AG09309 (cell line): ENCODE measurements around the gene SCRN3.
"Not testable (repeated sequence)": the region's sequence is repeated elsewhere in the genome, so short reads cannot be mapped to it uniquely, and the experiment has no call there.

Experiments
- DNase-seq: peaks from one replicate; pipeline ENCODE4 v3.0.0-alpha.2; 2010; ENCODE audit warnings: low read depth
- H3K4me3 ChIP-seq: 2 replicates; pipeline ENCODE4 v1.5.1; 2011; ENCODE audit warnings: mild to moderate bottlenecking, low read depth, low read length, moderate library complexity; ENCODE audit not compliant: control insufficient read depth
- TF ChIP-seq, protein P1 (sequence below): IDR thresholded peaks from 2 replicates; pipeline ENCODE4 v1.5.1; 2011; ENCODE audit warnings: mild to moderate bottlenecking, low read depth, low read length, inconsistent platforms; ENCODE audit not compliant: insufficient read depth, control insufficient read depth; ENCODE audit errors: missing control alignments

SCRN3 gene

DNA sequence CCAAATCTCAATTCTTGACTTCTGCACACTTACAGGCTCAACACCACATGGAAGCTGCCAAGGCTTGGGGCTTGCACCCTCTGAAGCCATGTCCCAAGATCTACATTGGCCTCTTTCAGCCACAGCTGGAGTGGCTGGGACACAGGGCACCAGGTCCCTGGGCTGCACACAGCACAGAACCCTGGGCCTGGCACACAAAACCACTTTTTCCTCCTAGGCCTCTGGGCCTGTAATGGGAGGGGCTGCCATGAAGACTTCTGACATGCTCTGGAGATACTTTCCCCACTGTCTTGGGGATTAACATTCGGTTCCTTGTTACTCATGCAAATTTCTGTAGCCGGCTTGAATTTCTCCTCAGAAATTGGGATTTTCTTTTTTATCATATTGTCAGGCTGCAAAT, 30.9 kb upstream of the SCRN3 start:
- TF ChIP-seq, protein P1, sequence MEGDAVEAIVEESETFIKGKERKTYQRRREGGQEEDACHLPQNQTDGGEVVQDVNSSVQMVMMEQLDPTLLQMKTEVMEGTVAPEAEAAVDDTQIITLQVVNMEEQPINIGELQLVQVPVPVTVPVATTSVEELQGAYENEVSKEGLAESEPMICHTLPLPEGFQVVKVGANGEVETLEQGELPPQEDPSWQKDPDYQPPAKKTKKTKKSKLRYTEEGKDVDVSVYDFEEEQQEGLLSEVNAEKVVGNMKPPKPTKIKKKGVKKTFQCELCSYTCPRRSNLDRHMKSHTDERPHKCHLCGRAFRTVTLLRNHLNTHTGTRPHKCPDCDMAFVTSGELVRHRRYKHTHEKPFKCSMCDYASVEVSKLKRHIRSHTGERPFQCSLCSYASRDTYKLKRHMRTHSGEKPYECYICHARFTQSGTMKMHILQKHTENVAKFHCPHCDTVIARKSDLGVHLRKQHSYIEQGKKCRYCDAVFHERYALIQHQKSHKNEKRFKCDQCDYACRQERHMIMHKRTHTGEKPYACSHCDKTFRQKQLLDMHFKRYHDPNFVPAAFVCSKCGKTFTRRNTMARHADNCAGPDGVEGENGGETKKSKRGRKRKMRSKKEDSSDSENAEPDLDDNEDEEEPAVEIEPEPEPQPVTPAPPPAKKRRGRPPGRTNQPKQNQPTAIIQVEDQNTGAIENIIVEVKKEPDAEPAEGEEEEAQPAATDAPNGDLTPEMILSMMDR: no peak
- DNase-seq: no peak
- H3K4me3 ChIP-seq: no peak overlapping the region

DNA sequence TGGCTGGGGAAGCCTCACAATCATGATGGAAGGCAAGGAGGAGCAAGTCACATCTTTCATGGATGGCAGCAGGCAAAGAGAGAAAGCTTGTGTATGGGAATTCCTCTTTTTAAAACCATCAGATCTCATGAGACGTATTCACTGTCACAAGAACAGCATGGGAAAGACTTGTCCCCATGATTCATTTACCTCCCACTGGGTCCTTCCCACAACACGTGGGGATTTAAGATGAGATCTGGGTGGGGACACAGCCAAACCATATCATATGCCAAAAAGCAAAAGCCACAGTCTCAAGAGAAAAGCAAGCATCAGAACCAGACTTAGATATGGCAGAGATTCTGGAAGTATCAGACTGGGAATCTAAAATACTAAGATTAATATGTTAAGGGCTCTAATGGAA, 30.0 kb upstream of the SCRN3 start:
- H3K4me3 ChIP-seq: no peak overlapping the region
- TF ChIP-seq, protein P1: no peak
- DNase-seq: no peak

DNA sequence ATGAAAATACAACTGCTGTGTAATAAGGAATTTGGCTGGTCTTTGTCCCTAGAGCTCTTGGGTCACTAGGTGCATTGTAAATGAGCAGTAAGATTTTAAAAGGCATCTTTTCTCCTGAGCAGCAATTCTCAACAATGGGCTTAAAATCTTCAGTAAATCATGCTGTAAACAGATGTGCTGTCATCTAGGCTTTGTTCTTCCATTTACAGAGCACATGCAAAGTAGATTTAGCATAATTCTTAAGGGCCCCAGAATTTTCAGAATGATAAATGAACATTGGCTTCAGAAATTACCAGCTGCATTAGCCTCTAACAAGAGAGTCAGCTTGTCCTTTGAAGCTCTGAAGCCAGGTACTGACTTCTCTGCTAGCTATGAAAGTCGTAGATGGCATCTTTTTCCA, 26.8 kb upstream of the SCRN3 start:
- DNase-seq: no peak
- TF ChIP-seq, protein P1: no peak

DNA sequence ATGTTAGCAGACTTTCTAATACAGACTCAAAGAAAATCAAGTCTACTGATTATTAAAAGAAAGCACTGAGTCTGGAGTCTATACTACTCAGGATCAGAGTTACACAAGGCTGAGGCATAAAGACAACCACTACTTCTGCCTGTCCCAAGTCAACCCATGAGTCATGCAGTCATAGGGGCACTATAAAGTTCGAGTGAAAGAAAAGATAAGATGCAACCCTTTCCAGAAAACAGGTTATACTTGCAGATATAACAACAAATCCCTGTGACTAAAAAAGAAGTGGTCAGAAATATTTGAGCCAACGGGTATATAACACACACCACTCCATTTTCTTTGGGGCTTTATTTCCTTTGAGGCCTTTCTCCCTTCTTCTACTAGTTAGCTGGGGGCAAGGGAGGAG, 18.6 kb upstream of the SCRN3 start:
- no peak for DNase-seq

More for the DNA sequence above, 26.8 kb upstream of the SCRN3 start:
- no peak overlapping the region for H3K4me3 ChIP-seq

GRCh38 chr2:174383796-174384195, 11.7 kb upstream of the SCRN3 start:
- TF ChIP-seq, protein P1: no peak
- no peak overlapping the region for H3K4me3 ChIP-seq
- no peak for DNase-seq

More for the DNA sequence above, 18.6 kb upstream of the SCRN3 start:
- TF ChIP-seq, protein P1: no peak
- H3K4me3 ChIP-seq: no peak overlapping the region

DNA sequence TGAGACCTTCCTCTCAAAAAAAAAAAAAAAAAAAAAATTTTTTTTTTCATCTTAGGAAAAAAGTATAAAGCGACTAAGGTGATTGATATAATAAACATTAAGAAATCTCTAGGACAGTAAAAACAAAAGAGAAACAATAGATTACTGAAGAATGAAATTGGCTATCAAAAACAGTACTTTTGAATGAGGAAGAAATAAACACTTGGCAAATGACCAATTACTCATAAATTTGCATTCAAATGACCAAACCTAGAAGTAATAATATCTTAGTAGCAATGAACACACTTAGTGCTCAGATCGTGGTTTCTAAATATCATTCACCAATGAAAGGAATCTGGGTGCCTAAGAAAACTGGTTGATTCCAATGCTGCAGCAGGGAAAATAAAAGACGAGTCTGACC, 10.3 kb upstream of the SCRN3 start:
- H3K4me3 ChIP-seq: no peak overlapping the region
- no peak for DNase-seq
- TF ChIP-seq, protein P1: no peak

DNA sequence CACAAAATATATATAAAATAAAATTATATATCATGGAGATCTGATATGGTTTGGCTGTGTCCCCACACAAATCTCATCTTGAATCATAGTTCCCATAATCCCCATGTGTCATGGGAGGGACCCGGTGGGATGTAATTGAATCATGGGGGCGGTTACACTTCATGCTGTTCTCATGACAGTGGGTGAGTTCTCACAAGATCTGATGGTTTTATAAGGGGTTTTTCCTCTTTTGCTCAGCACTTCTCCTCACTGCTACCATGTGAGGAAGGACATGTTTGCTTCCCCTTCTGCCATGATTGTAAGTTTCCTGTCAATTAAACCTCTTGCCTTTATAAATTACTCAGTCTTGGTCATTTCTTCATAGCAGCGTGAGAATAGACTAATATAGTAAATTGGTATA, 6.8 kb upstream of the SCRN3 start:
- H3K4me3 ChIP-seq, DNase-seq: not testable (repeated sequence)

DNA sequence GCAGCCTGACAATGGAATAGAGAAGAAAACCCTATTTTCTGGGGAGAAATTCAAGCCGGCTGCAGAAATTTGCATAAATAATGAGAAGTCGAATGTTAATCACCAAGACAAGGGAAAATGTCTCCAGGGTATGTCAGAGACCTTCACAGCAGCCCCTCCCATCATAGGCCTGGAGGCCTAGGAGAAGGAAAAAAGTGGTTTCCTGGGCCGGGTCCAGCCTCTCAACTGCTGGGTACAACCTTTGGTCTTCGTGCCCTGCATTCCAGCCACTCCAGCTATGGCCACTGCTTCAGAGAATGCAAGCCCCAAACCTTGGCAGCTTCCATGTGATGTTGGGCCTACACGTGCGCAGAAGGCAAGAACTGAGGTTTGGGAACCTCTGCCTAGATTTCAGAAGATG, 6.0 kb upstream of the SCRN3 start:
- TF ChIP-seq, protein P1: no peak
- H3K4me3 ChIP-seq: no peak overlapping the region
- no peak for DNase-seq

DNA sequence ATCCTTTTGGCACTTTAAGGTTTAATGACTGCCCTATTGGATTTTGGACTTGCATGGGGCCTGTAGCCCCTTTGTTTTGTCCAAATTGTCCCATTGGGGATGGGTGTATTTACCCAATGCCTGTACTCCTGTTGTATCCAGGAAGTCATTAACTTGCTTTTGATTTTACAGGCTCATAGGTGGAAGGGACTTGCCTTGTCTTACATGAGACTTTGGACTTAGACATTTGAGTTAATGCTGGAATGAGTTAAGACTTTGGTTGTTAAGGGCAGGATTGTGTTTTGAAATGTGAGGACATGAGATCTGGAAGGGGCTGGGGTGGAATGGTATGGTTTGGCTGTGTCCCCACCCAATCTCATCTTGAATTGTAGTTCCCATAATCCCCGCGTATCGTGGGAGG, 5.2 kb upstream of the SCRN3 start:
- DNase-seq, H3K4me3 ChIP-seq: not testable (repeated sequence)
